PFSK-1 (cell line): ENCODE measurements around the gene PLEKHM3.

Source experiments
- FOXP2 ChIP-seq: optimal IDR thresholded peaks from 2 replicates; pipeline ENCODE3; 2011; ENCODE audit warnings: borderline replicate concordance, control low read depth, inconsistent platforms; ENCODE audit not compliant: insufficient read depth; ENCODE audit errors: extremely low read length, extremely low read depth
- POLR2AphosphoS5 ChIP-seq: IDR thresholded peaks from 2 replicates; pipeline ENCODE4 v1.6.1; 2012; ENCODE audit warnings: low read depth, mild to moderate bottlenecking, control low read depth, low read length, moderate library complexity
- REST ChIP-seq, 2 experiments: IDR thresholded peaks; 2 replicates each; pipeline versions ENCODE4 v1.6.1 to v1.8.0; 2011 to 2012; ENCODE audit warnings: low read depth in 2 of 2, low read length in 2 of 2, control low read depth in 1 of 2, inconsistent platforms in 1 of 2, mild to moderate bottlenecking in 1 of 2, moderate library complexity in 1 of 2; ENCODE audit not compliant: insufficient read depth in 1 of 2
- SIN3A ChIP-seq: IDR thresholded peaks from 2 replicates; pipeline ENCODE4 v1.6.1; 2012; ENCODE audit warnings: mild to moderate bottlenecking, low read length, moderate library complexity, borderline replicate concordance; ENCODE audit not compliant: insufficient read depth
- TAF1 ChIP-seq: IDR thresholded peaks from 2 replicates; pipeline ENCODE4 v1.6.1; 2012; ENCODE audit warnings: low read length, control low read depth, borderline replicate concordance; ENCODE audit not compliant: insufficient read depth

The PLEKHM3 gene

GRCh38 chr2:207926989-207927300, 98.4 kb downstream of the PLEKHM3 start:
- no peak for TF ChIP-seq POLR2AphosphoS5
- TF ChIP-seq SIN3A, result no peak
- no peak for TF ChIP-seq FOXP2
- no peak for TF ChIP-seq TAF1
- no peak for TF ChIP-seq REST (IDR thresholded peaks at IDR 0.05; ENCODE audit: insufficient read depth in 1 of 2, low read depth in 2 of 2, low read length in 2 of 2)

- TF ChIP-seq TAF1 (no peak), FOXP2 (no peak), SIN3A (no peak), POLR2AphosphoS5 (no peak), REST (IDR thresholded peaks at IDR 0.05; ENCODE audit: insufficient read depth in 1 of 2, low read depth in 2 of 2, low read length in 2 of 2) (no peak)
Observed at GRCh38 chr2:207926133-207926988, 99.0 kb downstream of the PLEKHM3 start.

- TF ChIP-seq POLR2AphosphoS5 (no peak), SIN3A (no peak), FOXP2 (no peak), TAF1 (no peak), REST (IDR thresholded peaks at IDR 0.05; ENCODE audit: insufficient read depth in 1 of 2, low read depth in 2 of 2, low read length in 2 of 2) (no peak)
Observed at GRCh38 chr2:207925601-207926000, 99.7 kb downstream of the PLEKHM3 start.

GRCh38 chr2:207921606-207922005, 103.7 kb downstream of the PLEKHM3 start:
- no peak for TF ChIP-seq TAF1
- no peak for TF ChIP-seq SIN3A
- no peak for TF ChIP-seq POLR2AphosphoS5
- no peak for TF ChIP-seq FOXP2
- no peak for TF ChIP-seq REST (IDR thresholded peaks at IDR 0.05; ENCODE audit: insufficient read depth in 1 of 2, low read depth in 2 of 2, low read length in 2 of 2)
